Ammon's horn (tissue), 1 donor: ENCODE results near the gene ADH5.
"Not testable (repeated sequence)": the region's sequence is repeated elsewhere in the genome, so short reads cannot be mapped to it uniquely, and the experiment has no call there.

ENCODE experiments used
- DNase-seq: peaks from one replicate; pipeline ENCODE4 v3.0.0-alpha.2; 2016; ENCODE audit warnings: low spot score

Gene ADH5

GRCh38 chr4:99084595-99084994, 4.0 kb downstream of the ADH5 start:
- no peak for DNase-seq

- no peak for DNase-seq
Observed at GRCh38 chr4:99082192-99082591, 6.4 kb downstream of the ADH5 start.

GRCh38 chr4:99080869-99081268, 7.7 kb downstream of the ADH5 start:
- DNase-seq, result not testable (repeated sequence)

- no peak for DNase-seq
Observed at GRCh38 chr4:99079625-99080295, 8.8 kb downstream of the ADH5 start.

GRCh38 chr4:99078931-99079624, 9.5 kb downstream of the ADH5 start:
- DNase-seq, result no peak

- no peak for DNase-seq
Observed at GRCh38 chr4:99078336-99078735, 10.3 kb downstream of the ADH5 start.

GRCh38 chr4:99077177-99077576, 11.4 kb downstream of the ADH5 start:
- no peak for DNase-seq

GRCh38 chr4:99076292-99076976, 12.2 kb downstream of the ADH5 start:
- no peak for DNase-seq

- no peak for DNase-seq
Observed at GRCh38 chr4:99074816-99075215, 13.8 kb downstream of the ADH5 start.

- DNase-seq, result no peak
Observed at GRCh38 chr4:99071159-99071558, 17.4 kb downstream of the ADH5 start.

- DNase-seq, result no peak
Observed at GRCh38 chr4:99067617-99068016, 21.0 kb downstream of the ADH5 start.

- not testable (repeated sequence) for DNase-seq
Observed at GRCh38 chr4:99065521-99065920, 23.1 kb downstream of the ADH5 start.

GRCh38 chr4:99062120-99062519, 26.5 kb downstream of the ADH5 start:
- no peak for DNase-seq

GRCh38 chr4:99061048-99061700, 27.4 kb downstream of the ADH5 start:
- DNase-seq, result no peak

GRCh38 chr4:99059550-99059949, 29.0 kb downstream of the ADH5 start:
- DNase-seq, result no peak

GRCh38 chr4:99058228-99058627, 30.4 kb downstream of the ADH5 start:
- no peak for DNase-seq

GRCh38 chr4:99054428-99054994, 34.1 kb downstream of the ADH5 start:
- no peak for DNase-seq

- DNase-seq, result no peak
Observed at GRCh38 chr4:99052902-99053301, 35.7 kb downstream of the ADH5 start.

- DNase-seq, result no peak
Observed at GRCh38 chr4:99047710-99048109, 40.9 kb downstream of the ADH5 start.

- no peak for DNase-seq
Observed at GRCh38 chr4:99043346-99043745, 45.2 kb downstream of the ADH5 start.

GRCh38 chr4:99038213-99038612, 50.4 kb downstream of the ADH5 start:
- no peak for DNase-seq

- DNase-seq, result no peak
Observed at GRCh38 chr4:99033956-99034355, 54.6 kb downstream of the ADH5 start.
